NCI-H2081 (cell line): ENCODE measurements around the gene PPP2R2C.

Source experiments
- DNase-seq, 2 experiments: peaks; one replicate each; lab custom pipeline; 2025; lab: John Stamatoyannopoulos, UW

Gene PPP2R2C

DNA sequence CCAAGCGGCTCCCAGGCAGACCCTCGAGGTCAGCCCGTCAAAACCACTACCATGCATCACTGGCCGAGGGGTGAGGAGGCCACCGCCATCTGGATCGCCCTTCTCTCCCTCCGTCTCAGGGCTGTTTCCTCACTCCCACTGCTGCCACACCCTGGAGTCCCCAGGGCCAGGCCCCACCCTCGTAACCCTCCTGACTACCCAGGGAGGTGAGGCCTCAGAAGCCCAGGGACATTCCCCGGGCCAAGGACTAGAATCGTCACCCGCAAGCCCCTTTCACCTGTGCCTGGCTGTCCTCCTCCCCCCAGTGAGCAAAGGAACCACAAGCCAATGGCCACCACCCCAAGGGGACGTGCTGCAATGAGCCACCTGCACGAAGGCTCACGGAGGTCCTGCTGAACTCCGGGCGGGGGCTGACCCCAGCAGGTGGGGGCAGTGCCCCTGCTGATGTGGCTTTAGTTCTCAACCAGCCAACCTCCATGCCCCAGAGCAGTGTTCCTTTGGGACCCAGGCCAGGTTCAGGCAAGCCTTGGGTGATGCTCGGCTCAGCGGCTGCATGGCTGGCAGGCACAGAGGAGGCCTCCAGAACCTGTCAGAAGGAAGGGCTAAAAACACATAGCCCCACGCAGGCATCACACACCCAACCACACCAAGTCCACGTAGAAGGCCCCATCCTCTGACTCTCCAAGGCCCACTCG is 23.8 kb downstream of the PPP2R2C start:
- no peak for DNase-seq

DNA sequence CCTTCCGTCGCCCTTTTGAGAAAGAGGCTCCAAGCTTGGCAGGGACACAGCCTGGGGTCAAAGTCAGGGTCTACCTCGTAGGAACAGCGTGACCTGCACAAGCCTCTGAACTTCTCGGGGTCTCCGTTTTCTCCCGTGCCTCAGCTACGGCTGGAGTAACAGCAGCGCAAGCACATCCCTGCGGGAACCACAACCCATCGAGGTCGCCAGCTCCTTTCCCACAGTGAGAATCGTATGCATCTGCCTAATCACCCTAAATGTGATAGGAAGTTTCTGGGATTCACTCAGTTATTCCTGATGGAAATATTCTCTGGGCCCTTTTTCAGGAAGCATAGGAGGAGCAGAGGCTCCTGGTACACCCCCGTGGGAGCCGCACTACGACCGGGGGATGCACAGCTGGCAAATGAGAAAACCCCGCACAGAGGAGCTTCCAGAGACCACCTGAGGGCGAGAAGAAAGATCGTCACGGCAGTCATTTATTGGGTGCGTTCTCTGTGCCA is 24.7 kb downstream of the PPP2R2C start:
- no peak for DNase-seq

DNA sequence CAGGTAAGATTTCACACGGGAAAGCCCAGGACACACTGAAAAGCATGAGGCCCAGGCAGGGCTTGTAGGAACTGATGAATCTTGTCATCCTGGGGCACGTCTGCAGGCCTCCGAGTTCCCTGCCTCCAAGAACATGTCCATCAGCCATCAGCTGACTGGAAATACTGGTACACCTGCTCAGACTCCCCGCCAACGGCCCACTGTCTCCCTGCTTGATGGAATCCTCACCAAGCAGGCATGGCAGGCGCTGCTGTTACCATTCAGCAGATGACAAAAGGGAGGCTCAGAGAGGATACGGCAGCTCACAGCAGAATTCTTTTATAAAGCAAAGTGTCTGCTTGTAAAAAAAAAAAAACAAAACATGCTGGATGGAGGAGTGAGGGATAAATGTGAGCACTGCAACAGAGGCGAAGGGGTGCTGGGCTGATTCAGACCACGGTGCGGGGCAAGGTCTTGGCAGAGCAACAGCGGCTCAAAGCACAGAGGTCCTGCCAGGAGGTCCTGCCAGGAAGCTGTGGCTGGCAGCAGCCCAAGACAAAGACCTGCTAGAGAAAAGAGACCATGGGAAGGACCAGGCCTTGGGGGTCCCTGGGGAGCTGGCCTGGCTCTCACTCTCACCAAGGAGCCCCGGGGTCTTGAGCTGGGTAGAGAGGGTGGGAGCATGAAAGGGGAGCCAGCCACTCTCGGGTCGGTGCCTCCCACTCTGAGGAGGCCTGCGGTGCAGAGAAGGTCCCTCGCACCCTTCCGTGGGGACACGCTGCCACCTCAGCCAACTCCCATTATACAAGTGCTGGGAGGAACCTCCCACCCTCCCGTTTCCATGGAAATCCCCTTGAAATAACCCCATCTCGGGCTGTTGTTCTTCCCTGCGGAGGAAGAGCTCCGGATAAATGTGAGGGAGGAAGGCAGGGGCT is 25.6 kb downstream of the PPP2R2C start:
- DNase-seq = no peak

DNA sequence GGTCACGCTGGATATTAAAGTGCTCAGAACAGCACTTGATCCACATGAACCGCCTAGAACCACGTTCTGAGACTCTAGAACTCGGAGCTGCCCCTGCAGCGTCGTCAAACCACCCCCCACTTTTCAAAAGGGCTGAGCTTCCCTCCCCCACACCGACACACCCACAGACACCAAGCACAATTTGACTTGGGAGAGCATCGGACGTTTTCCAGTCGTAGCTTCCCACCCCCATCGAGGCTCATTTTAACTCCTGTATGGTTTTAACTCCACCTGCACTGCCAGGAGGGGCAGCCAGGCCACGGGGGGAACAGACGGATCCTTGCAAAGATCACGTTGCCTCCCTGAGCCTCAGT is 26.3 kb downstream of the PPP2R2C start:
- no peak for DNase-seq

DNA sequence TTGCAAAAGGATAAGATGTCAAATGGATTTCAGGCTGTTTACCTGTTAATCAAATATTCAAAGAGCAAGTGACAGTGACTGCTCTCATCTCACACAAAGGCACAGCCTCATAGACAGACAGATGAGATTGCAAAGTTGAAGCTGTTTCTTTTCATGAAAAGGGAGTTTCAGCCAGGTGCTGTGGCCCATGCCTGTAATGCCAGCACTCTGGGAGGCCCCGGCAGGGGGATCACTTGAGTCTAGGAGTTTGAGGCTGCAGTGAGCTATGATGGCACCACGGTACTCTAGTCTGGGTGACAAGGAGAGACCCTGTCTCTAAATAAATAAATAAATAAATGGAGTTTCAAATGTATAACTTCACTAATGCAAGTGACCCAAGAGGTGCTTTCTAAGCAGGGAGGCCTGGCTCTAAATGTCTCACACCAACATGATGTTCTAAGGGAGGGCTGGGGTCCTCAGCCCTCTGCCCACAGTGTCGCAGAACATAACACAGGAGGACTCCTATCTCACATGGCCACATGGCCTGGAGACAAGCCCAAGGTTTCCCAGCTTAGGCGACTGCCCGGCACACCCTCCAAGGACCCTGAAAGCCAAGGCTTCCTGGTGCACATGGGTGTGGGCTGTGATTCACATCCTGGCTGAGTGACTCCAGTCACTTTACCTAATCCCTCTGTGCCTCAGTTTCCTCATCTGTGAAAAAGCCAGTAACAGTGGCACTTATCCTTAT is 26.8 kb downstream of the PPP2R2C start:
- DNase-seq = no peak

DNA sequence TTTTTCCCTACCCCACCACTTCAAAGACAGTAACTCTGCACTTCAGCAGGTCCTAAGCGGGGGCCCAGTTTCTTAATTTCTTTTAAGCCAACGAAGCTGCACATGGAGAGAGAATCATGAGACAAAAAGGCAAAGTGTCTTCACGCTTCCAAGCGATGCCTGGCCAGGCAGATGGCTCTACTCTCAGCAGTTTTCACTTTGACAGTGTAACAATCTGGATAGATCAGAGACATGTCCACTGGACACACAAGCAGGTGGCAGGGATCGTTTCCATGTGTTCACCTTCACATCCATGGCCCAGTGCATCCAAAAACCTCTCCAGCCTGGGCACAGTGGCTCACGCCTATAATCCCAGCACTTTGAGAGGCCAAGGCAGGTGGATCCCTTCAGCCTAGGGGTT is 27.8 kb downstream of the PPP2R2C start:
- no peak for DNase-seq

DNA sequence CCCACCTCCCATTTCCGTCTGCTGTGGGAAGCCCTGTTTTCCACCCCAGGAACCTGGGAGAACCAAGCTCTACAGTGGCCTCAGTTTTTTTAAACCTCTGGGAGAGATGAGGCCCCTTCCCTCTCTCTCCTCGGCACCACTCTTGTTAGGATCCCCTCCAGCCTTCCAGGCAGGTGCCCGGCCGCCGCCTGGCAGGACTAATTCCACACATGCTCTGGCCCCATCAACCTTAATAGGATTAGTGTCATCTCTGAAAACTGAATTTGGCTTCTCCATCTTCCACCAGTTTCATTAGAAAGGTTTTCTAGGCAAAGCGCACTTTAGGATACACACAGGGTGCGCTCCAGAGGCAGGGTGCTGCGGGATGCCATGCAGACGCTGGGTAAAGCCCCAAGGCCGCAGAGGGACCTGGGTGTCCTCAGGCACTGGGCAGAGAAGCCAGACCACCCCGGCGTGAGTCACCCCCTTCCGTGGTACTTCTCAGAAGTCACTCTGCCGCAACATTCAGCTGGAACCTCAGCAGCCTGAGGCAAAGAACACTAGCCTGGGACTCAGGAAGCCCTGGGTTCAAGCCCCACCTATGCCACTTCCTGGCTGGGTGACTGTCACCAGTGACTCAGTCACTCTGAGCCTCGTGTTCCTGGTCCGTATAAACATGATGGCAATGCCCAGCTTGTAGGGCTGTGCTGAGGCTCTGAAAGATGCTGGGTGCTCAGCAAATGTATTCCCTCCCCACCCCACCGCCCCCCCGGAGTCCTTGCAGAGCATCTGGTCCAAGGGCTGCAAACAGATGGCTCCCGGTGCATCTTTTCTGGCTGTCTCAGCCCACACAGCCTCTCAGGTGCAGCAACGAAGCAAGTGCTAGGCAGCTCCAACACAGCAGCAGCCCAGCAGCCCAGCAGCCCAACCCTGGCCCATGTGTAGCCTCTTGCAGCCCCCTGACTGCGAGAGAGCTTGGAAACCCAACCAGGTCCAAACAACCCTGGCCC is 29.1 kb downstream of the PPP2R2C start:
- DNase-seq = no peak

DNA sequence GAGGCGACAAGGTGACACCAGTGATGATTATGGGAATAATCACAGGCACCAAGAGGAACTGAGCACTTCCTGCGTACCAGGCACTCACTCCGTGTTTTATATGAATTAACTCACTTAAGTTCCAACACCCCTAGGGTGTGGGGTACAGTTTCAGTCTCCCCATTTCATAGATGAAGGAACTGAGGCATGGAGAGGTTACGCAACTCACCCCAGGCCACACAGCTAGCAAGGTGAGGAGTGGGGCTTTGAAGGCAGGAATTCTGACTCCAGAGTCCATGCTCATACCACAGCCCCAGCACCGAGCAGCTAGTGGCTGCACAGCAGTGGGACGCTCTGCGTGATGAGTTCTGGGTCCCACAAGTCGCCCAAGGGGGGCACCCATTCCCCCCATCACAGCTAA is 29.9 kb downstream of the PPP2R2C start:
- DNase-seq = no peak

DNA sequence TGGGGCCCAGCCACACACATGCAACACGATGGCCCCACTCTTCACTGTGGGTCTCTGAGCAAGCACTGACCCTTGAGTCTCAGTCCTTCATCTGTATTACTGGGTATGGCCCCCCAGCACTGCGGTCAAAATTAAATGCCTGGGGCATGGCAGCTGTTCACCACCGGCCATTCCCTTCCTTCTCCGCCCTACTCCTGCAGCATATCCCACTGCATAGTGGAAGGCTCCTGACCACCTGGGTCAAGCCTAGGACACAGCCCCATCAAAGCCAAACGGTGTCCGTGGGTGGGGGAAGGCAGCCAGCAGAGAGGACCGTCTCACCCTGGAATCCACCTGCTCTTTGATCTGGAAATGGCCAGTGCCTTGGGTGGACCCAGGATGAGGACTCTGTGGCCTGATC is 30.7 kb downstream of the PPP2R2C start:
- no peak for DNase-seq

DNA sequence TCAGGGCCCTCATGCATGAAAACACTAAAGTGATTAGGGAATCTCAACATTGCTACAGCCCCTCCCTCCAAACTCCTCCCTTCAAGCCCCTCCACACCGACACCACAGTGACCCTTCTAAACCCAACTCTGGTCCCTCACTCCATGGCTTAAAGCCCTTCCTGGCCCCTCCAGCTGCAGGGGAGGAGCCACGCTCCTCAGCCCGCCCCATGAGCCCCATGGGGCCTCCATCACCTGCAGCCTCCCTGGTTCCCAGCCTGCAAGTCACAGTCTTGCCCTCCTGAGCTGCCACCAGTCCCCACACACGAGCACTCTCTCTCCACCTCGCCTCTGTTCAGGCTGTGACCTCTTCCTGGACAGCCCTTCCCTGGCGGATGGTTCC is 31.2 kb downstream of the PPP2R2C start:
- no peak for DNase-seq

DNA sequence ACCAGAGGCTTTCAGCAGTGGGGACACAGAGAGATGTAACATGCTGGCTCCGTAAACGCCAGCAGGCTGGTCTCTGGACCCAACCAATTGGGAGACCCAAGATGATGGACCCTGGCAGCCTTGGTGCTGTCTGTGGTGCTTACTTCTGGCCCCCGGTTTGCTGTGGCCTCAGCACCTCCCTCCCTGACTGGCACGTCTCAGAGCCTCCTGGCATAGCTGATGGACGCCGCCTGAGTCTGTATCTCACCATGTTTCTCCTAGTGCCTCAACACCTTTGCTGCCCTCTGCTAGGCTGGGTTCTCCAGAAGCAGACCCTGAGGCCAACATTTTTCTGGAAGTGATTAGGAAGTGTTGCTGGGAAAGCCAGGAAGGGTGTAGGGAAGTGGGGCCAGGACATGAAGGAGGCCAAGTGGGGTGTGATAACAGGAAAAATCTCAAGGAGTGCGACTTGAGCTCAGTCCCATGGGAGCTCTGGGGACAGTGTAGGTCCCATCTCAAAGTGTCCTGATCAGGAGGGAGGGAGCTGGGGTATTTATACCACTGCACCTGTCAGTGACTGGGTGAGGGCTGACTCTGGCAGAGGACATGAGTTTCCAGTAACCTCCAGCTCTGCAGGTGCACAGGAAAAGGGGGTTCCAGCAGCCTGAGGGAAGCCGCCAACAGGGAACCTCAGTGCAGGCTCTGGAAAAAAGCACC is 31.8 kb downstream of the PPP2R2C start:
- DNase-seq = no peak

DNA sequence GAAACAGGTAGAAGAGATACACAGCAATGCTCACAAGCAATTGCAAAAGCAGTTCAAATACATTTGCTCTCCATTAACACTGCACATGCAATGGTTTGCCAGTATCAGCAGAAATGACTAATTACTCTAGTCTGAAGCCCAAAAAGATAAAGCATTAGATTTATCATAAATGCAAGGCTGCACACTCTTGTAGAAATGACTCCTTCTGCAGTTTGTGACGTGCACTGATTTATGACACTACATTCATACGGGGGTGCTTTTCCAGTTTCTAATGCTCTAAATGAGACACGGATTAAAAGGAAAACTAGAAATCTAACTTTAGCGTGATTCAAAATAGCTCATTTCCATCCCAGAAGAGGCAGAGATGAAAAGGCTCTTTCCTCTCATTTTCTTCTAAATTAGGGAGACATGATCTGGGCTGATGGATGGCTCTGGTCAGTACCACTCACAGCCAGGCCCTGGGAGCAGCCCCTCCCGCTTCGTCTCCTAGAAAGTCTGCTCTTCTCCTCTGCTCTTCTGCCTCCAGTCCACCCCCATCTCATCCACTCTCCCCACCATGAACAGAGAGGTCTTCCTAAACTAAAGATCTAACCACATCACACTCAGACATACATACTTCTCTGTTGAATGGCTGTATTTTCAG is 33.2 kb downstream of the PPP2R2C start:
- DNase-seq = no peak

DNA sequence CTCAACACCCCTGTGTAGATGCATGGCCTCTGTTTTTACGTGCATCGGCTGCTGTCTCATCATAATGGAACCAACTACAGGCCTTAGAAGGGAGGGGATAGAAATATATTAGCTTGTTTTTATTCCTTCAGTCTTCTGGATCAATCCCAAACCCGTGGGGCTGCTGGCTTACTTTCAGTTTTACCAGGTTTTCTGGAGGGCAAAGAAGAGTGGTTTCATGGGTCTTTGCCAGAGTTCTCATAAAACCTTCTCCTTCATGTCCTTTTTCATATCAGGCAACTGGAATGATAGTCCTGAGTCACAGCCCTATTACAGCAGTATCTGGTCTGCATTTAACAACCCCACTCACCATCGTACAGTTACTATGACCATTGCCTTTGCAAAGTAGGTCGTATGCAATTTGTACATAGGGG is 34.6 kb downstream of the PPP2R2C start:
- DNase-seq = no peak

DNA sequence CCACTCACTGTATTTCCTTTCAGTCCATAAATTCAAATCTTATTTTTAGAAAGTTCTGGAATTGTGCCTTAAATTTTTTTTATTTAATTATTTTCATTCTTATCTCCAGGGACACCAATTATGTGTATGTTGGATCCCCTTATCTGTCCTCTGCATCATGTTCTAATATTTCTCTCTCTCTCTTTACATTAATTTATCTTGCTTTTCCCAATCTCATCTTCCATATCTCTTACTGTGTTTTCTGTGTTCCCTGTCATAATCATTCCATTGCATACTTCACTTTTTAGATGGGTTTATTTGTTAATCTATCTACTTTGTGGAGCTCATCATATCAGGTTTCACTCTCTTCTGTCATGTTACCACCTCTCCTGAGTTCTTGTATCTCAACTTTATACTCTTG is 37.4 kb downstream of the PPP2R2C start:
- DNase-seq = no peak

DNA sequence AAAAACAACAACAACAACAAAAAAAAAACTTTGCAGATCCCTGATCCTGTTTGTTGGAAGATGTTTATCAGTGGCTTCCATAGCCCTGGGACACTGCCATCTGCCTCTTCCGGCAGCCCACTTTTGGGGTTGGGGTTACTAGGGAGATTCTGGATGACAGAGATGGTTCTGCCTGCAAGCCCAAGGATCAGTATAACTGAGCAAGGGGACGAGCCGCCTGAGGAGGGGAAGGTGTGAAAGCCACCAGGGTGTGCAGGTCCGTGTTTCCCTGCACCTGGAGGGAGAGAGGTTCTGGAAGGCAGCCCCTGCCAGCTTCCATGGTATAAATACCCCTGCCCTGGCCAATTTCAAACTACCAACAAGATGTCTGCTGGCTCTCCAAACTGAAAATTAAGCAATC is 41.5 kb downstream of the PPP2R2C start:
- DNase-seq = no peak

DNA sequence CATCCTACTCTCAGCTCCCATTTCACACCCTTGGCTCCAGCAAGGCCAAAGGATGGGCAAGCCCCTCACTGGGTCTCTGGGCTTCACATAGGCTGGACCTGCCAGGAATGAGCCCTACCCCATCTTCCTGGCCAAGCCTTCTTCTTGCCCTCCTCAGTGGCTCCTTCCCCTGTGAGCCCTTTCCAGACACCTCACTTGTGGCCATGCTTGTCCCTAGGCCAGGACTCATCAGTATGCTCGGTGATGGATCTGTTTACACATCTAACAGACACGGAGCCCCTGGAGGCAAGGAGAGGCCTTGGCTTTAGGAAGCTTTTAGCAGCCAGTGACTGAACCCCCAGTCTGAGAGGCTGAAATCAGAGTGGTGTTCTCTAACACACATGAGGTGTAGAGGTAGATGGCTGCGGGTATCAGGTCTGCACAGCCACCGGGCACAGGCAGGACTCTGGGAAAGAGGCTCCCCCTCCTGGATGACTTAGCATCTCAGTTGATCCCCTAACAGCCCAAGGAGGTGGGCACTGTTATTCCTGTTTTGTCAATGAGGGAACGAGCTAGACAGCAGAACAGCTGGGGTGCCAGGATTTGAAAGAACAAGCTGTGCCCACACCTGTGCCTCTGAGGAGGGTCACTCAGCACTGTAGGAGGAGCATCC is 44.8 kb downstream of the PPP2R2C start:
- no peak for DNase-seq

DNA sequence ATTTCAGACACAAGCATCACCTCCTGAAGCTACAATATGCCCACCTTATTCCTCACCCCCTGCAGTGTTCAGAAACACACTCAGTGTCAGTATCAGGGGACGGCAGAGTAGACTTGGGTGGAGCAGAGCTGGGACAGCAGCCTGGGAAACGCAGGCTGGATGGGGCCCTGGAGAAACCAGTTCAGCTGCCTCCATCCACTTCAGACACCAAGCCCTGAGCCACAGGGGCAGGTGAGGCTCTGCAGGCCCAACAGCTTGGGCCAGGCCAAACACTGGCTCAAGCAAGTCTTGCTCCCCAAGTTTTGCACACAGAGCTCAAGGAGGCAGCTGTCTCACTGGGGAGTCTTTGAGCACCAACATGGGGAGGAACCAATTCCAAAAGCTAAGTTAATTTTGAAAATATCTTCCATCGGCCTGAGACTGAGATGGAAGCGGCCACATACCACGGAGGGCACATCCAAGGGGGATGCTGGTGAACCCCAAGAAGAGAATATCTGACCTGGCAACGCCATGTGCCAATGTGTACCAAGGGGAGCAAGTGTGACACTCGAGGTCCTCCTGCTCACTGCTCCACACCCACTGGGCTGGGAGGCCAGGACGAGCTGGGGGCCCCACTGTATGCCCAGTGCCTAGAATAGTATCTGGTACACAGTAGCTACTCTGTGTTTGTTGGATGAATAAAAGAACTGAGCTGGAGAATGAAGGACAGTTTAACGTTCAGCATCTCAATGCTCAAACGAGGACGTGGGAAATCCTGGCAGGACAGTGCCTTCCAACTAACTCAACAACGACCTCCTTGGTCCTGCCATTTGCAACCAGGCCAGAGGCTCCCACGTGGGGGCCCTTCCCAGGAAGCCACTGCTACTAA is 45.6 kb downstream of the PPP2R2C start:
- no peak for DNase-seq

DNA sequence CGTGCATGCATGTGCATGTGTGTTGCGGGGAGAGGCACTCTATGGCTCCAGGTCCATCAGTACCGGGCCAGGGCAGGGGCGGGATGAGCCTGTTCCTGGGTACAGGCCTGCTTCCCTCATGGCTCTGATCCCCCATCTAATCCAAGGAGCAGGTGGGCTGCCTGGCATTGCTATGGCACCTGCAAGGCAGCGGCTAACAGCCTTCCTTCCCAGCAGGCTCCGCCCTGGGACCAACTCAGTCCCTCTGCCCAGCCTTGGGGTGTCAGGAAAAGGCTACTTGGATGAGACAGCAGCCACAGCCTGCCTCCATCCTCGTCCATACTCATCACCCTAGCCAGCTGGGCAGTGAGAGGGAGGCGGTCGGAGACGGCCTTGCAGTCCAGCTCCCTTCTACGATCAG is 46.5 kb downstream of the PPP2R2C start:
- DNase-seq = no peak

DNA sequence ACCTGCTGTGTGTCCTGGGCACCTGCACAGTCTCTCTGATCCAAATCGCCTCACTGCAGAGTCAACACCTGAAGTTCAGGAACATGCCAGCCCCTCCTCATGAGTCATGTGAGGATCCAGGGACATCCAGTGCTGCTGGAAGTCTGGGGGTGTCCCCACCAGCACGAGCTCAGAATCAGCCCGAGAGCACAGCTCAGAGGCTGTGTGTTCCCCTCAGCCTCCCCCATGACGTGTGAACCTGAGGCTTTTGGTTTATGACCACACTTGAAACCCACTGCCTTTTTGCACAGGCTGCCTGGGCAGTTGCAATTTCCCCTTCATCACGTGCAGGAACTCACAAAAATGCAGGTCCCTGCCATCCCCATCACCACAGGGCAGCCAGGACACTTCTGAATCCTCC is 47.1 kb downstream of the PPP2R2C start:
- no peak for DNase-seq
